Chondrocyte (in vitro differentiated cells): ENCODE results near the gene ZFYVE9. TPM values are rescaled to one million over a fixed set of nuclear protein-coding genes. Genes with fewer than 3 reads are reported as not detected.

Source experiments
- DNase-seq: peaks from one replicate; pipeline ENCODE4 v3.0.0; 2021; ENCODE audit warnings: mixed read lengths, low spot score
- H3K27ac Mint-ChIP-seq: one replicate; pipeline ENCODE4 v1.8.0; 2021; ENCODE audit warnings: mild to moderate bottlenecking, moderate library complexity, mixed read lengths; ENCODE audit not compliant: unreplicated experiment
- H3K27me3 Mint-ChIP-seq: 2 replicates; pipeline ENCODE4 v1.8.0; 2021; ENCODE audit warnings: low read depth, mixed read lengths
- H3K36me3 Mint-ChIP-seq: 2 replicates; pipeline ENCODE4 v1.8.0; 2021; ENCODE audit warnings: low read depth, mixed read lengths
- H3K4me1 Mint-ChIP-seq: 2 replicates; pipeline ENCODE4 v1.8.0; 2021; ENCODE audit warnings: low read depth, mild to moderate bottlenecking, mixed read lengths
- H3K4me3 Mint-ChIP-seq: one replicate; pipeline ENCODE4 v1.8.0; 2021; ENCODE audit warnings: mild to moderate bottlenecking, moderate library complexity, mixed read lengths; ENCODE audit not compliant: unreplicated experiment
- H3K9me3 Mint-ChIP-seq: 2 replicates; pipeline ENCODE4 v1.8.0; 2021; ENCODE audit warnings: low read depth, mixed read lengths
- CTCF ChIP-seq: fragments of 200-600 bp; sonication (generic); IDR thresholded peaks from 2 replicates; pipeline ENCODE4 v1.5.0; 2021; ENCODE audit warnings: antibody characterized with exemption, mild to moderate bottlenecking, moderate library complexity
- total RNA-seq: library from RNA; stranded (reverse); gene quantifications from 3 replicates; pipeline ENCODE4 v1.2.1, GENCODE V29; 2021

ZFYVE9 gene
- total RNA-seq, 1 donor from 2014 or later, result 20.9 TPM

GRCh38 chr1:52238887-52239707 lies 97.2 kb downstream of the ZFYVE9 start:
- no peaks in the 10 kb centered on the region for H3K36me3 Mint-ChIP-seq
- H3K27me3 Mint-ChIP-seq, result no peaks in the 10 kb centered on the region
- peaks cover 8% of the 10 kb centered on the region for H3K4me1 Mint-ChIP-seq
- no peak for DNase-seq
- H3K27ac Mint-ChIP-seq, result no peak overlapping the region
- no peak for TF ChIP-seq CTCF
- H3K4me3 Mint-ChIP-seq, result no peak overlapping the region
- H3K9me3 Mint-ChIP-seq, result no peaks in the 10 kb centered on the region

- no peak overlapping the region for H3K4me3 Mint-ChIP-seq
- no peaks in the 10 kb centered on the region for H3K36me3 Mint-ChIP-seq
- no peaks in the 10 kb centered on the region for H3K9me3 Mint-ChIP-seq
- H3K4me1 Mint-ChIP-seq, result peaks cover 8% of the 10 kb centered on the region
- H3K27me3 Mint-ChIP-seq, result no peaks in the 10 kb centered on the region
- no peak overlapping the region for H3K27ac Mint-ChIP-seq
- DNase-seq, result no peak
- TF ChIP-seq CTCF, result no peak
These were observed 97.8 kb downstream of the ZFYVE9 start for GRCh38 chr1:52239708-52240001.

- Mint-ChIP-seq H3K36me3 (no peaks in the 10 kb centered on the region), H3K9me3 (no peaks in the 10 kb centered on the region), H3K4me1 (peaks cover 3% of the 10 kb centered on the region), H3K4me3 (no peak overlapping the region), H3K27ac (no peak overlapping the region), H3K27me3 (no peaks in the 10 kb centered on the region)
- no peak for TF ChIP-seq CTCF
- DNase-seq, result no peak
These were observed 98.8 kb downstream of the ZFYVE9 start for GRCh38 chr1:52240592-52241210.

- no peaks in the 10 kb centered on the region for H3K27me3 Mint-ChIP-seq
- TF ChIP-seq CTCF, result no peak
- H3K27ac Mint-ChIP-seq, result no peak overlapping the region
- no peak overlapping the region for H3K4me3 Mint-ChIP-seq
- H3K9me3 Mint-ChIP-seq, result no peaks in the 10 kb centered on the region
- H3K36me3 Mint-ChIP-seq, result no peaks in the 10 kb centered on the region
- no peaks in the 10 kb centered on the region for H3K4me1 Mint-ChIP-seq
- no peak for DNase-seq
These were observed 101.5 kb downstream of the ZFYVE9 start for GRCh38 chr1:52243221-52243987.

GRCh38 chr1:52249831-52250230 lies 107.9 kb downstream of the ZFYVE9 start:
- H3K27ac Mint-ChIP-seq, result no peak overlapping the region
- peaks cover 6% of the 10 kb centered on the region for H3K36me3 Mint-ChIP-seq
- H3K4me1 Mint-ChIP-seq, result no peaks in the 10 kb centered on the region
- TF ChIP-seq CTCF, result no peak
- no peaks in the 10 kb centered on the region for H3K27me3 Mint-ChIP-seq
- H3K4me3 Mint-ChIP-seq, result no peak overlapping the region
- no peak for DNase-seq
- H3K9me3 Mint-ChIP-seq, result peaks cover 13% of the 10 kb centered on the region
